WTC11 (cell line): ENCODE measurements around the gene ARHGEF38. TPM values are rescaled to one million over a fixed set of nuclear protein-coding genes. Genes with fewer than 3 reads are reported as not detected.

Experiments
- ATAC-seq: fragments of 200-7000 bp; cut with Tn5 transposase; 2 replicates; pipeline ENCODE4 v1.10.0; 2021; ENCODE audit warnings: mild to moderate bottlenecking, moderate library complexity
- CTCF ChIA-PET: fragments of 300-600 bp; sonication (Branson Sonifier 250); formaldehyde crosslinking; loops from one replicate; lab custom pipeline; 2021; ENCODE audit warnings: antibody characterized with exemption; lab: Charles Lee
- POLR2A ChIA-PET: fragments of 350-600 bp; sonication (Branson Sonifier 250); formaldehyde crosslinking; loops from one replicate; lab custom pipeline; 2021; ENCODE audit warnings: antibody characterized with exemption; lab: Charles Lee
- DNase-seq: peaks from one replicate; pipeline ENCODE4 v3.0.0; 2021; ENCODE audit warnings: low spot score
- H3K27ac Mint-ChIP-seq: 2 replicates; pipeline ENCODE4 v1.8.0; 2021; ENCODE audit warnings: mixed read lengths
- H3K27me3 Mint-ChIP-seq: 2 replicates; pipeline ENCODE4 v1.8.0; 2021; ENCODE audit warnings: low read depth, mild to moderate bottlenecking, moderate library complexity, mixed read lengths
- H3K36me3 Mint-ChIP-seq: 2 replicates; pipeline ENCODE4 v1.8.0; 2021; ENCODE audit warnings: mixed read lengths
- H3K4me1 Mint-ChIP-seq: 2 replicates; pipeline ENCODE4 v1.8.0; 2022; ENCODE audit warnings: mixed read lengths
- H3K4me3 Mint-ChIP-seq: 2 replicates; pipeline ENCODE4 v1.8.0; 2021; ENCODE audit warnings: mild to moderate bottlenecking, moderate library complexity, mixed read lengths
- H3K9me3 Mint-ChIP-seq: 2 replicates; pipeline ENCODE4 v1.8.0; 2021; ENCODE audit warnings: mixed read lengths
- ARID4B ChIP-seq: sonication (generic); formaldehyde crosslinking; IDR thresholded peaks from 2 replicates; pipeline ENCODE4 v1.8.0; 2023; ENCODE audit warnings: missing genetic modification reagents, mild to moderate bottlenecking, borderline replicate concordance
- ATF1 ChIP-seq: sonication (generic); formaldehyde crosslinking; IDR thresholded peaks from 2 replicates; pipeline ENCODE4 v1.8.1; 2023; ENCODE audit warnings: mild to moderate bottlenecking, moderate library complexity, missing genetic modification reagents
- CBFB ChIP-seq: sonication (generic); formaldehyde crosslinking; IDR thresholded peaks from 2 replicates; pipeline ENCODE4 v1.8.1; 2022; ENCODE audit warnings: mild to moderate bottlenecking, low read depth, missing genetic modification reagents
- CTCF ChIP-seq: fragments of 200-600 bp; IDR thresholded peaks from 2 replicates; pipeline ENCODE4 v1.8.0; 2022; ENCODE audit warnings: antibody characterized with exemption
- ELF4 ChIP-seq: sonication (generic); formaldehyde crosslinking; IDR thresholded peaks from 2 replicates; pipeline ENCODE4 v1.8.1; 2022; ENCODE audit warnings: low read depth, mild to moderate bottlenecking, moderate library complexity, missing genetic modification reagents
- EMX1 ChIP-seq: fragments of 250-450 bp; sonication (Bioruptor Pico); IDR thresholded peaks from 2 replicates; pipeline ENCODE4 v1.8.0; 2021; ENCODE audit warnings: mild to moderate bottlenecking
- ETV6 ChIP-seq: sonication (generic); formaldehyde crosslinking; IDR thresholded peaks from 2 replicates; pipeline ENCODE4 v1.8.1; 2022; ENCODE audit warnings: mild to moderate bottlenecking, missing genetic modification reagents
- FOXK1 ChIP-seq: sonication (generic); formaldehyde crosslinking; IDR thresholded peaks from 2 replicates; pipeline ENCODE4 v1.8.0; 2022; ENCODE audit warnings: mild to moderate bottlenecking, moderate library complexity, missing genetic modification reagents
- GRHL2 ChIP-seq: fragments of 250-450 bp; sonication (Bioruptor Pico); IDR thresholded peaks from 2 replicates; pipeline ENCODE4 v1.8.0; 2022; ENCODE audit warnings: mild to moderate bottlenecking, moderate library complexity; ENCODE audit not compliant: insufficient replicate concordance, severe bottlenecking
- HMGA2 ChIP-seq: fragments of 250-450 bp; sonication (Bioruptor Pico); IDR thresholded peaks from 2 replicates; pipeline ENCODE4 v1.4.0; 2021; ENCODE audit warnings: mild to moderate bottlenecking, moderate library complexity
- IRF1 ChIP-seq: sonication (generic); formaldehyde crosslinking; IDR thresholded peaks from 2 replicates; pipeline ENCODE4 v1.8.0; 2023; ENCODE audit warnings: missing genetic modification reagents
- MYBL2 ChIP-seq: sonication (generic); formaldehyde crosslinking; IDR thresholded peaks from 2 replicates; pipeline ENCODE4 v1.8.1; 2023; ENCODE audit warnings: mild to moderate bottlenecking, moderate library complexity, missing genetic modification reagents
- OVOL2 ChIP-seq: fragments of 250-450 bp; sonication (Bioruptor Pico); IDR thresholded peaks from 2 replicates; pipeline ENCODE4 v1.9.0; 2021; ENCODE audit warnings: mild to moderate bottlenecking, borderline replicate concordance
- PRRX2 ChIP-seq: fragments of 250-450 bp; sonication (Bioruptor Pico); IDR thresholded peaks from 2 replicates; pipeline ENCODE4 v1.8.0; 2021; ENCODE audit warnings: mild to moderate bottlenecking
- ZNF138 ChIP-seq: sonication (generic); formaldehyde crosslinking; conservative IDR thresholded peaks from 2 replicates; pipeline ENCODE4 v1.8.1; 2022; ENCODE audit warnings: mild to moderate bottlenecking, moderate library complexity, missing genetic modification reagents
- ZNF232 ChIP-seq: sonication (generic); formaldehyde crosslinking; IDR thresholded peaks from 2 replicates; pipeline ENCODE4 v1.8.0; 2022; ENCODE audit warnings: mild to moderate bottlenecking, missing genetic modification reagents
- ZNF263 ChIP-seq: sonication (generic); formaldehyde crosslinking; IDR thresholded peaks from 2 replicates; pipeline ENCODE4 v1.8.1; 2022; ENCODE audit warnings: low read depth, mild to moderate bottlenecking, moderate library complexity, missing genetic modification reagents
- ZNF416 ChIP-seq: fragments of 250-450 bp; sonication (Bioruptor Pico); IDR thresholded peaks from 2 replicates; pipeline ENCODE4 v1.9.0; 2021; ENCODE audit warnings: mild to moderate bottlenecking, inconsistent platforms
- ZNF671 ChIP-seq: fragments of 250-450 bp; sonication (Bioruptor Pico); IDR thresholded peaks from 2 replicates; pipeline ENCODE4 v1.8.0; 2021; ENCODE audit warnings: mild to moderate bottlenecking
- total RNA-seq: library from RNA; stranded (reverse); gene quantifications from 3 replicates; pipeline ENCODE4 v1.2.3, GENCODE V29; 2021
- TF ChIP-seq, protein P1 (sequence below): fragments of 250-450 bp; sonication (Bioruptor Pico); IDR thresholded peaks from 2 replicates; pipeline ENCODE4 v1.9.0; 2021; ENCODE audit warnings: mild to moderate bottlenecking
- TF ChIP-seq, protein P2 (sequence below): sonication (generic); formaldehyde crosslinking; IDR thresholded peaks from 2 replicates; pipeline ENCODE4 v1.8.0; 2022; ENCODE audit warnings: mild to moderate bottlenecking, missing genetic modification reagents
- TF ChIP-seq, protein P3 (sequence below): fragments of 250-450 bp; sonication (Bioruptor Pico); conservative IDR thresholded peaks from 2 replicates; pipeline ENCODE4 v1.9.0; 2021; ENCODE audit warnings: mild to moderate bottlenecking

ARHGEF38 gene
- total RNA-seq, 1 experiment from 2014 or later = not detected

GRCh38 chr4:105536601-105537000, 15.8 kb upstream of the ARHGEF38 start:
- H3K36me3 Mint-ChIP-seq = no peaks in the 10 kb centered on the region
- H3K4me3 Mint-ChIP-seq = no peak overlapping the region
- TF ChIP-seq, protein P1, sequence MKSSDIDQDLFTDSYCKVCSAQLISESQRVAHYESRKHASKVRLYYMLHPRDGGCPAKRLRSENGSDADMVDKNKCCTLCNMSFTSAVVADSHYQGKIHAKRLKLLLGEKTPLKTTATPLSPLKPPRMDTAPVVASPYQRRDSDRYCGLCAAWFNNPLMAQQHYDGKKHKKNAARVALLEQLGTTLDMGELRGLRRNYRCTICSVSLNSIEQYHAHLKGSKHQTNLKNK (CRISPR knock-in tag) = no peak
- TF ChIP-seq PRRX2 (no peak), MYBL2 (no peak), ZNF138 (CRISPR knock-in tag) (no peak), ATF1 (no peak), ZNF416 (CRISPR knock-in tag) (no peak), GRHL2 (CRISPR knock-in tag) (no peak), OVOL2 (CRISPR knock-in tag) (no peak), IRF1 (CRISPR knock-in tag) (no peak), ETV6 (CRISPR knock-in tag) (no peak), CBFB (CRISPR knock-in tag) (no peak), ZNF263 (no peak), FOXK1 (no peak), ARID4B (no peak), EMX1 (CRISPR knock-in tag) (no peak), HMGA2 (CRISPR knock-in tag) (no peak)
- TF ChIP-seq, protein P2, sequence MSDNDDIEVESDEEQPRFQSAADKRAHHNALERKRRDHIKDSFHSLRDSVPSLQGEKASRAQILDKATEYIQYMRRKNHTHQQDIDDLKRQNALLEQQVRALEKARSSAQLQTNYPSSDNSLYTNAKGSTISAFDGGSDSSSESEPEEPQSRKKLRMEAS (CRISPR knock-in tag) = no peak
- TF ChIP-seq, protein P3, sequence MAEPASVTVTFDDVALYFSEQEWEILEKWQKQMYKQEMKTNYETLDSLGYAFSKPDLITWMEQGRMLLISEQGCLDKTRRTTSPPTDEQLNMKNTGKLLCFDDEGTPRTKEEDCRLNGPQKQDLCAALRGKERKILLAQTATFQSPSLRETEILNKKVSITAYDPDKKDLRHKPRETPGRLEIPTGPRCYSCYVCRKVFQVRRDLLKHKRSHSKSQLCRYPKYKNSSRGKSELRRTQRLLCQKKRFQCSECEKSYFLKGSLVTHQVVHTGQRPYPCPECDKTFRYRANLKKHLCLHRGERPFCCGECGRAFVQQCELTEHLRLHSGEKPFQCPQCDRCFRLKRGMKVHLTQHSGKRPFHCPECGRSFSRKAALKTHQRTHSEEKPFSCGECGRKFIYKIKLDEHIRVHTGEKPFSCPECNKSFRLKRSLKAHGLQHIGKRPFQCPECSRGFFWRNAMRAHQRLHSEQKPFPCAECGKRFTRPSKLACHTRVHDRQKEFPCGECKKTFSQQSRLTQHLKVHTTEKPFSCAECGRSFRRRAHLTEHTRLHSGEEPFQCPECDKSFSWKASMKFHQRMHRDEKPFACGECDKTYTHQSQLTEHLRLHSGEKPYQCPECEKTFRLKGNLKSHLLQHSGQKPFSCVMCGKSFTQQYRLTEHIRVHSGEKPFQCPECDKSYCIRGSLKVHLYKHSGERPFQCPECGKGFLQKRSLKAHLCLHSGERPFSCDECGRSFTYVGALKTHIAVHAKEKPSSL (CRISPR knock-in tag) = no peak
- CTCF ChIA-PET = no interaction called here
- POLR2A ChIA-PET = no interaction called here
- H3K9me3 Mint-ChIP-seq = no peaks in the 10 kb centered on the region
- no peak overlapping the region for H3K27ac Mint-ChIP-seq
- no peaks in the 10 kb centered on the region for H3K4me1 Mint-ChIP-seq
- DNase-seq = no peak
- H3K27me3 Mint-ChIP-seq = peaks cover 76% of the 10 kb centered on the region
- ATAC-seq = no peak

DNA sequence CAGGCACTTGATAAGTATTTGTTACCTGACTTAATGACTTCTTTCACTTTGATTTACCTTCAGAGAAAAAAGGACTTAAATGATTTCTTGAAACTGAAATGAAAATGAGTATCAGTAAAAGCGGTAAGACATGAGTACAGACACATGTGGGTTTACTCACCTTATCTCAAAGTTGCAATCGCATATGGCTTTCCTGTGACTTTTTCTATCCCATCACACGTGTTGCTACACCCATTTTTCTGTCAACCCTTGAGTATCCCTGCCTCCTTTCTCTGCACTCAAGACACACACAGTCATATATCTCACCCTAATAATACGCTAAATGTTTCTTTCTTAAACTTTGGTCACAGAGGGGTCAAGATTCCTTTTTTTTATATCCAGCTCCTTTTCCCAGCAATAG, 11.0 kb upstream of the ARHGEF38 start:
- POLR2A ChIA-PET = no interaction called here

More for the DNA sequence above, 11.0 kb upstream of the ARHGEF38 start:
- H3K9me3 Mint-ChIP-seq = no peaks in the 10 kb centered on the region
- no peaks in the 10 kb centered on the region for H3K4me1 Mint-ChIP-seq
- DNase-seq (no peak), ATAC-seq (no peak)
- H3K27me3 Mint-ChIP-seq = peaks cover 93% of the 10 kb centered on the region
- CTCF ChIA-PET = no interaction called here
- TF ChIP-seq CTCF = no peak
- TF ChIP-seq ZNF232 (CRISPR knock-in tag) = no peak
- no peak for TF ChIP-seq ZNF671 (CRISPR knock-in tag)
- TF ChIP-seq ELF4 = no peak
- no peak for TF ChIP-seq GRHL2 (CRISPR knock-in tag)
- H3K27ac Mint-ChIP-seq = no peak overlapping the region
- H3K36me3 Mint-ChIP-seq = no peaks in the 10 kb centered on the region
- no peak overlapping the region for H3K4me3 Mint-ChIP-seq
